ENCODE data around the gene EME2. TPM values are rescaled to one million over a fixed set of nuclear protein-coding genes. Genes with fewer than 3 reads are reported as not detected.

Gene EME2
- total RNA-seq, 1 experiment from 2014 or later: 63.6 TPM

DNA sequence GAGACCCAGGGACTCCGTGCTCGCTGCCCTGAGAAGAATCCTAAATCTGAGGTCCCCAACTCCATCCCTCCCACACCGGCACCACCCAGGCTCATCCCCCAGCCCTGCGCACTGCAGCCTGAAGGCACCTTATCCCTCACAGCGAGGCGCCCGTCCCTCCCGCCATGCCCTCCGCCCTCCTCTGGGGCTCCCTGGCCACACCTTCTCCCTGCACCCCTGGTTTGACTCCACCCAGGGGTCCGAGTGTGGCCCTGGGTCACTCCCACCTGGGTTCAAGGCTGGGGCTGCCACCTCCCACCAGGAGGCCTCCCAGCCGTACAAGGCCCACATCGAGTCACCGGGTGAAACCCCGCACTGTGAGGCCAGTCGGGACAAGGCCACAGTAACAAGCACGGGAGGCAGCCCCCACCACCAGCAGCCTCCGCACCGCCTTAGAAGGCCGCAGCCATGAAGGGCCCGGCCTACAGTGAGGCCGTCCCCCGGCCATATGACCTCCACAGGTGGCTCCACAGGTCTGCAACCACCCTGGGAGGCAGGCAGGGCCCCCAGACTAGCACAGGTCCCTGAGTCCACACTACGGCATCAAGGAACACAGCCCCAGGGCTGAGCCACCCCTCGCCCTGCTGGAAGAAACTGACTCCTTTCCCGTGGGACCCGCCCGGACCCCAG lies 45.7 kb downstream of the EME2 start:
- Histone ChIP-seq H3K18ac (ENCODE audit: insufficient read length, low read depth, low read length) (no peak overlapping the region), H3K56ac (ENCODE audit: insufficient read length, low read depth, low read length) (no peak overlapping the region), H3K4ac (ENCODE audit: low read depth, low read length) (no peak overlapping the region), H3K79me1 (ENCODE audit: insufficient read depth, low read depth, low read length, poor library complexity, severe bottlenecking) (no peaks in the 10 kb centered on the region), H3K79me2 (ENCODE audit: insufficient read depth, low read length) (no peaks in the 10 kb centered on the region), H2BK5ac (ENCODE audit: insufficient read length, low read length) (no peak overlapping the region), H4K5ac (ENCODE audit: insufficient read length, low read depth, low read length) (no peak overlapping the region), H3T11ph (ENCODE audit: low read length) (no peak overlapping the region), H3K9ac (ENCODE audit: extremely low read depth, insufficient read length, low read length) (no peak overlapping the region), H4K8ac (replicated peaks; ENCODE audit: insufficient read length, low read depth, low read length) (no peak overlapping the region), H2BK120ac (ENCODE audit: low read depth, low read length, poor library complexity, severe bottlenecking) (no peak overlapping the region), H4K91ac (ENCODE audit: insufficient read length, low read depth, low read length) (no peak overlapping the region), H2AFZ (ENCODE audit: low read length) (no peak overlapping the region), H3K27ac (ENCODE audit: insufficient read length, low read depth, low read length) (no peak overlapping the region), H3K27me3 (ENCODE audit: insufficient read depth, low read length) (no peaks in the 10 kb centered on the region), H3K4me1 (ENCODE audit: insufficient read depth, low read length) (no peaks in the 10 kb centered on the region), H4K20me1 (ENCODE audit: control insufficient read depth, insufficient read depth, insufficient read length) (no peaks in the 10 kb centered on the region), H2AK5ac (ENCODE audit: insufficient read length, low read length) (no peak overlapping the region), H3K14ac (ENCODE audit: insufficient read depth, low read length) (no peak overlapping the region), H3K23me2 (ENCODE audit: insufficient read length, low read depth, low read length, poor library complexity, severe bottlenecking) (no peaks in the 10 kb centered on the region), H2BK12ac (ENCODE audit: insufficient read length, low read depth, low read length) (no peak overlapping the region), H3K23ac (ENCODE audit: insufficient read length, low read depth, low read length) (no peak overlapping the region), H2BK20ac (ENCODE audit: low read depth, low read length, poor library complexity, severe bottlenecking) (no peak overlapping the region), H3K4me2 (ENCODE audit: insufficient read depth, insufficient read length, low read length) (no peak overlapping the region), H3K9me3 (ENCODE audit: control insufficient read depth, low read depth, low read length) (no peaks in the 10 kb centered on the region), H2BK15ac (ENCODE audit: low read depth, low read length) (no peak overlapping the region)
- Mint-ChIP-seq H3K9me3 (no peaks in the 10 kb centered on the region), H3K4me3 (no peak overlapping the region), H3K36me3 (ENCODE audit: insufficient read depth in 1 of 3, low read depth in 3 of 3) (peaks cover 4 to 17% (median 16%) of the 10 kb centered on the region in 3 experiments; a peak in 6 of 7 replicates), H3K27ac (no peak overlapping the region), H3K27me3 (ENCODE audit: low read depth) (no peaks in the 10 kb centered on the region; the same call in 1 of the 2 replicates), H3K4me1 (no peaks in the 10 kb centered on the region)
- DNase-seq: no peak
- TF ChIP-seq, protein P1, sequence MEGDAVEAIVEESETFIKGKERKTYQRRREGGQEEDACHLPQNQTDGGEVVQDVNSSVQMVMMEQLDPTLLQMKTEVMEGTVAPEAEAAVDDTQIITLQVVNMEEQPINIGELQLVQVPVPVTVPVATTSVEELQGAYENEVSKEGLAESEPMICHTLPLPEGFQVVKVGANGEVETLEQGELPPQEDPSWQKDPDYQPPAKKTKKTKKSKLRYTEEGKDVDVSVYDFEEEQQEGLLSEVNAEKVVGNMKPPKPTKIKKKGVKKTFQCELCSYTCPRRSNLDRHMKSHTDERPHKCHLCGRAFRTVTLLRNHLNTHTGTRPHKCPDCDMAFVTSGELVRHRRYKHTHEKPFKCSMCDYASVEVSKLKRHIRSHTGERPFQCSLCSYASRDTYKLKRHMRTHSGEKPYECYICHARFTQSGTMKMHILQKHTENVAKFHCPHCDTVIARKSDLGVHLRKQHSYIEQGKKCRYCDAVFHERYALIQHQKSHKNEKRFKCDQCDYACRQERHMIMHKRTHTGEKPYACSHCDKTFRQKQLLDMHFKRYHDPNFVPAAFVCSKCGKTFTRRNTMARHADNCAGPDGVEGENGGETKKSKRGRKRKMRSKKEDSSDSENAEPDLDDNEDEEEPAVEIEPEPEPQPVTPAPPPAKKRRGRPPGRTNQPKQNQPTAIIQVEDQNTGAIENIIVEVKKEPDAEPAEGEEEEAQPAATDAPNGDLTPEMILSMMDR (conservative IDR thresholded peaks at IDR 0.05): no peak
- no CpG with 5 or more reads among the region's 27 CpGs for WGBS (ENCODE audit: extremely low coverage, insufficient read length, low lambda C conversion rate)

Measured in H9 (cell line).